Measurements from ENCODE around the gene PAX1. TPM values are rescaled to one million over a fixed set of nuclear protein-coding genes. Genes with fewer than 3 reads are reported as not detected.

PAX1 gene
- total and polyA plus RNA-seq, 4 donors: 0.06 to 0.30 (median 0.14) TPM

GRCh38 chr20:21708738-21709534 lies 3.5 kb downstream of the PAX1 start:
- Histone ChIP-seq H3K4me1 (ENCODE audit: control insufficient read depth, insufficient read depth, low read length) (peaks cover 24% of the 10 kb centered on the region), H3K27me3 (ENCODE audit: control insufficient read depth, insufficient read depth, low read length) (peaks cover 96% of the 10 kb centered on the region), H3K4me3 (ENCODE audit: low read depth, low read length) (no peak overlapping the region), H3K9me3 (ENCODE audit: control insufficient read depth, insufficient read depth, low read length) (no peaks in the 10 kb centered on the region), H3K27ac (ENCODE audit: low read depth, low read length) (no peak overlapping the region), H3K36me3 (ENCODE audit: control insufficient read depth, insufficient read depth, low read length) (no peaks in the 10 kb centered on the region)
- DNase-seq (ENCODE audit: low read depth in 4 of 6, low spot score in 6 of 6): peak in 1 of 6 donors; percentile 5
- WGBS (ENCODE audit: insufficient coverage): 6% methylated on average over 35 of the region's 43 CpGs

GRCh38 chr20:21709535-21709904 lies 4.1 kb downstream of the PAX1 start:
- Histone ChIP-seq H3K4me1 (ENCODE audit: control insufficient read depth, insufficient read depth, low read length) (peaks cover 24% of the 10 kb centered on the region), H3K36me3 (ENCODE audit: control insufficient read depth, insufficient read depth, low read length) (no peaks in the 10 kb centered on the region), H3K27ac (ENCODE audit: low read depth, low read length) (no peak overlapping the region), H3K27me3 (ENCODE audit: control insufficient read depth, insufficient read depth, low read length) (peaks cover 96% of the 10 kb centered on the region), H3K9me3 (ENCODE audit: control insufficient read depth, insufficient read depth, low read length) (no peaks in the 10 kb centered on the region), H3K4me3 (ENCODE audit: low read depth, low read length) (no peak overlapping the region)
- no peak for DNase-seq (ENCODE audit: low read depth in 4 of 6, low spot score in 6 of 6)
- 22% methylated on average over 5 of the region's 6 CpGs for WGBS (ENCODE audit: insufficient coverage)

- WGBS (ENCODE audit: insufficient coverage): 8% methylated on average over 3 of the region's 3 CpGs
- no peak for DNase-seq (ENCODE audit: low read depth in 4 of 6, low spot score in 6 of 6)
Observed at GRCh38 chr20:21710341-21710740, 4.9 kb downstream of the PAX1 start.

GRCh38 chr20:21710863-21711431 lies 5.5 kb downstream of the PAX1 start:
- no peak for DNase-seq (ENCODE audit: low read depth in 4 of 6, low spot score in 6 of 6)
- H3K4me3 ChIP-seq (ENCODE audit: low read depth, low read length): no peak overlapping the region
- H3K9me3 ChIP-seq (ENCODE audit: control insufficient read depth, insufficient read depth, low read length): no peaks in the 10 kb centered on the region
- H3K36me3 ChIP-seq (ENCODE audit: control insufficient read depth, insufficient read depth, low read length): no peaks in the 10 kb centered on the region
- no peak overlapping the region for H3K27ac ChIP-seq (ENCODE audit: low read depth, low read length)
- no CpG with 5 or more reads among the region's 5 CpGs for whole genome bisulfite sequencing (ENCODE audit: insufficient coverage)
- H3K27me3 ChIP-seq (ENCODE audit: control insufficient read depth, insufficient read depth, low read length): peaks cover 98% of the 10 kb centered on the region
- peaks cover 14% of the 10 kb centered on the region for H3K4me1 ChIP-seq (ENCODE audit: control insufficient read depth, insufficient read depth, low read length)

More at GRCh38 chr20:21710341-21710740, 4.9 kb downstream of the PAX1 start:
- H3K36me3 ChIP-seq (ENCODE audit: control insufficient read depth, insufficient read depth, low read length): no peaks in the 10 kb centered on the region
- no peak overlapping the region for H3K27ac ChIP-seq (ENCODE audit: low read depth, low read length)
- H3K4me3 ChIP-seq (ENCODE audit: low read depth, low read length): no peak overlapping the region
- H3K4me1 ChIP-seq (ENCODE audit: control insufficient read depth, insufficient read depth, low read length): peaks cover 18% of the 10 kb centered on the region
- H3K27me3 ChIP-seq (ENCODE audit: control insufficient read depth, insufficient read depth, low read length): peaks cover 96% of the 10 kb centered on the region
- H3K9me3 ChIP-seq (ENCODE audit: control insufficient read depth, insufficient read depth, low read length): no peaks in the 10 kb centered on the region

GRCh38 chr20:21712443-21713059 lies 7.1 kb downstream of the PAX1 start:
- H3K27ac ChIP-seq (ENCODE audit: low read depth, low read length): no peak overlapping the region
- H3K4me3 ChIP-seq (ENCODE audit: low read depth, low read length): no peak overlapping the region
- H3K27me3 ChIP-seq (ENCODE audit: control insufficient read depth, insufficient read depth, low read length): peaks cover 97% of the 10 kb centered on the region
- no peaks in the 10 kb centered on the region for H3K36me3 ChIP-seq (ENCODE audit: control insufficient read depth, insufficient read depth, low read length)
- 9% methylated on average over 8 of the region's 17 CpGs for WGBS (ENCODE audit: insufficient coverage)
- H3K9me3 ChIP-seq (ENCODE audit: control insufficient read depth, insufficient read depth, low read length): no peaks in the 10 kb centered on the region
- H3K4me1 ChIP-seq (ENCODE audit: control insufficient read depth, insufficient read depth, low read length): peaks cover 4% of the 10 kb centered on the region
- no peak for DNase-seq (ENCODE audit: low read depth in 4 of 6, low spot score in 6 of 6)

- WGBS (ENCODE audit: insufficient coverage): 3% methylated on average over 12 of the region's 15 CpGs
- no peak for DNase-seq (ENCODE audit: low read depth in 4 of 6, low spot score in 6 of 6)
- peaks cover 96% of the 10 kb centered on the region for H3K27me3 ChIP-seq (ENCODE audit: control insufficient read depth, insufficient read depth, low read length)
Observed at GRCh38 chr20:21713470-21713869, 8.0 kb downstream of the PAX1 start.

GRCh38 chr20:21713901-21714296 lies 8.4 kb downstream of the PAX1 start:
- no peaks in the 10 kb centered on the region for H3K36me3 ChIP-seq (ENCODE audit: control insufficient read depth, insufficient read depth, low read length)
- no peak overlapping the region for H3K4me3 ChIP-seq (ENCODE audit: low read depth, low read length)
- H3K4me1 ChIP-seq (ENCODE audit: control insufficient read depth, insufficient read depth, low read length): no peaks in the 10 kb centered on the region
- no peaks in the 10 kb centered on the region for H3K9me3 ChIP-seq (ENCODE audit: control insufficient read depth, insufficient read depth, low read length)
- no peak overlapping the region for H3K27ac ChIP-seq (ENCODE audit: low read depth, low read length)
- peaks cover 93% of the 10 kb centered on the region for H3K27me3 ChIP-seq (ENCODE audit: control insufficient read depth, insufficient read depth, low read length)
- 3% methylated on average over 26 of the region's 26 CpGs for WGBS (ENCODE audit: insufficient coverage)
- DNase-seq (ENCODE audit: low read depth in 4 of 6, low spot score in 6 of 6): no peak

More at GRCh38 chr20:21713470-21713869, 8.0 kb downstream of the PAX1 start:
- H3K4me1 ChIP-seq (ENCODE audit: control insufficient read depth, insufficient read depth, low read length): no peaks in the 10 kb centered on the region
- no peak overlapping the region for H3K27ac ChIP-seq (ENCODE audit: low read depth, low read length)
- no peaks in the 10 kb centered on the region for H3K36me3 ChIP-seq (ENCODE audit: control insufficient read depth, insufficient read depth, low read length)
- H3K9me3 ChIP-seq (ENCODE audit: control insufficient read depth, insufficient read depth, low read length): no peaks in the 10 kb centered on the region
- no peak overlapping the region for H3K4me3 ChIP-seq (ENCODE audit: low read depth, low read length)

- Histone ChIP-seq H3K27ac (ENCODE audit: low read depth, low read length) (no peak overlapping the region), H3K4me3 (ENCODE audit: low read depth, low read length) (no peak overlapping the region), H3K9me3 (ENCODE audit: control insufficient read depth, insufficient read depth, low read length) (no peaks in the 10 kb centered on the region), H3K36me3 (ENCODE audit: control insufficient read depth, insufficient read depth, low read length) (no peaks in the 10 kb centered on the region), H3K4me1 (ENCODE audit: control insufficient read depth, insufficient read depth, low read length) (no peaks in the 10 kb centered on the region), H3K27me3 (ENCODE audit: control insufficient read depth, insufficient read depth, low read length) (peaks cover 89% of the 10 kb centered on the region)
- no peak for DNase-seq (ENCODE audit: low read depth in 4 of 6, low spot score in 6 of 6)
- WGBS (ENCODE audit: insufficient coverage): 3% methylated on average over 54 of the region's 54 CpGs
Observed at GRCh38 chr20:21714297-21715192, 9.1 kb downstream of the PAX1 start.

GRCh38 chr20:21715193-21715881 lies 9.9 kb downstream of the PAX1 start:
- peaks cover 82% of the 10 kb centered on the region for H3K27me3 ChIP-seq (ENCODE audit: control insufficient read depth, insufficient read depth, low read length)
- 40% methylated on average over 1 of the region's 10 CpGs for WGBS (ENCODE audit: insufficient coverage)
- no peak for DNase-seq (ENCODE audit: low read depth in 4 of 6, low spot score in 6 of 6)
- H3K4me3 ChIP-seq (ENCODE audit: low read depth, low read length): no peak overlapping the region
- no peaks in the 10 kb centered on the region for H3K4me1 ChIP-seq (ENCODE audit: control insufficient read depth, insufficient read depth, low read length)
- no peaks in the 10 kb centered on the region for H3K36me3 ChIP-seq (ENCODE audit: control insufficient read depth, insufficient read depth, low read length)
- no peaks in the 10 kb centered on the region for H3K9me3 ChIP-seq (ENCODE audit: control insufficient read depth, insufficient read depth, low read length)
- no peak overlapping the region for H3K27ac ChIP-seq (ENCODE audit: low read depth, low read length)
